ENCODE data around the gene OR2A1.
"Not testable (repeated sequence)": the region's sequence is repeated elsewhere in the genome, so short reads cannot be mapped to it uniquely, and the experiment has no call there.

DNA sequence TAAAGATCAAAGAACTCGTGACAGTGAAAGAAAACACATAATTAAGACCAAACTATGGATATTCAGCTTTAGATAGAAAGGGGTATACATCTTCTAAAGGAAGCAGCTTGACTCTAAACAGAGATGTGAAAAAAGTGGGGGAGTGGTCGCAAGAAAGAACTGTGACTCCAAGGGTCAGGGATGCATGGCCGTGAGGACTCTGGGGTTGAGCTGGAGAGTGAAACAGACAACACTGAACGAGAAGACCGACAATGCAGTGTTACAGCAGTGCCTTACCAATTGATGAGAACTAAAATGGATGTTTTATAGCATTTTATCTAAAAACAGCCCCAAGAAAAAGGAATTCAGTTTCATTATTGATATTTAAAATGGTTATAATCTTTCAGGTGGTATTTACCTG, 8.6 kb upstream of the OR2A1 start:
- TF ChIP-seq, protein P1, sequence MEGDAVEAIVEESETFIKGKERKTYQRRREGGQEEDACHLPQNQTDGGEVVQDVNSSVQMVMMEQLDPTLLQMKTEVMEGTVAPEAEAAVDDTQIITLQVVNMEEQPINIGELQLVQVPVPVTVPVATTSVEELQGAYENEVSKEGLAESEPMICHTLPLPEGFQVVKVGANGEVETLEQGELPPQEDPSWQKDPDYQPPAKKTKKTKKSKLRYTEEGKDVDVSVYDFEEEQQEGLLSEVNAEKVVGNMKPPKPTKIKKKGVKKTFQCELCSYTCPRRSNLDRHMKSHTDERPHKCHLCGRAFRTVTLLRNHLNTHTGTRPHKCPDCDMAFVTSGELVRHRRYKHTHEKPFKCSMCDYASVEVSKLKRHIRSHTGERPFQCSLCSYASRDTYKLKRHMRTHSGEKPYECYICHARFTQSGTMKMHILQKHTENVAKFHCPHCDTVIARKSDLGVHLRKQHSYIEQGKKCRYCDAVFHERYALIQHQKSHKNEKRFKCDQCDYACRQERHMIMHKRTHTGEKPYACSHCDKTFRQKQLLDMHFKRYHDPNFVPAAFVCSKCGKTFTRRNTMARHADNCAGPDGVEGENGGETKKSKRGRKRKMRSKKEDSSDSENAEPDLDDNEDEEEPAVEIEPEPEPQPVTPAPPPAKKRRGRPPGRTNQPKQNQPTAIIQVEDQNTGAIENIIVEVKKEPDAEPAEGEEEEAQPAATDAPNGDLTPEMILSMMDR (IDR thresholded peaks at IDR 0.05), result not testable (repeated sequence)
- TF ChIP-seq GABPB1 (CRISPR knock-in tag; IDR thresholded peaks at IDR 0.05); TP53 (CRISPR knock-in tag; IDR thresholded peaks at IDR 0.05); RELA (CRISPR knock-in tag; IDR thresholded peaks at IDR 0.05; ENCODE audit: borderline replicate concordance): not testable (repeated sequence)
- TF ChIP-seq, protein P2, sequence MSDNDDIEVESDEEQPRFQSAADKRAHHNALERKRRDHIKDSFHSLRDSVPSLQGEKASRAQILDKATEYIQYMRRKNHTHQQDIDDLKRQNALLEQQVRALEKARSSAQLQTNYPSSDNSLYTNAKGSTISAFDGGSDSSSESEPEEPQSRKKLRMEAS (CRISPR knock-in tag; IDR thresholded peaks at IDR 0.05), result not testable (repeated sequence)
